ENCODE results near the gene KRTAP12-4. TPM values are rescaled to one million over a fixed set of nuclear protein-coding genes. Genes with fewer than 3 reads are reported as not detected.
"Not testable (repeated sequence)": the region's sequence is repeated elsewhere in the genome, so short reads cannot be mapped to it uniquely, and the experiment has no call there.

The KRTAP12-4 gene
- polyA plus RNA-seq, 3 donors, result not detected

GRCh38 chr21:44615911-44616590, 38.4 kb downstream of the KRTAP12-4 start:
- no peak for DNase-seq (ENCODE audit: extremely low read depth in 1 of 11, low read depth in 9 of 11, low spot score in 4 of 11)

GRCh38 chr21:44615466-44615865, 39.0 kb downstream of the KRTAP12-4 start:
- DNase-seq (ENCODE audit: extremely low read depth in 1 of 11, low read depth in 9 of 11, low spot score in 4 of 11), result no peak

DNA sequence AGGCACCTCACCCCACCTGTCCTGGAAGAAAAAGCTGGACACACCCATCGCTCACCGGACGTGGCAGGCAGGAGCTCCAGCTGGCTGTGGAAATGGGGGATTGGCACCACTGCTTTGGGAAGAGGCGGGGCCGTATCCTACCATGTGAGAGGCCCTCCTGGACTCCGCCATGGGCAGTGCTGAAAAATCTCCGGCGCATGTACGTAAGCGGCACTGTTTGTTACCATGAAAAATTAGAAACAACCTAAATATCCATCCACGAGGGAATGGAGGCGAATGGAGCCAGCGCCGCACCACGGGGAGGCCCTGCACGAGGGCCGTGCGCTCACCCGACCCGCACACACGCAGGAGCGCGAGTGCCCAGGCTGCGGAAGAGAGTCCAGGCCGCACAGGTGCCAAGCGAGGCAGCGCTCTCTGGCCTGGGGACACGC, 39.5 kb downstream of the KRTAP12-4 start:
- DNase-seq (ENCODE audit: extremely low read depth in 1 of 11, low read depth in 9 of 11, low spot score in 4 of 11), result no peak

- DNase-seq (ENCODE audit: extremely low read depth in 1 of 11, low read depth in 9 of 11, low spot score in 4 of 11), result no peak
These were observed 40.3 kb downstream of the KRTAP12-4 start for GRCh38 chr21:44614161-44614631.

- DNase-seq (ENCODE audit: extremely low read depth in 1 of 11, low read depth in 9 of 11, low spot score in 4 of 11), result no peak
These were observed 40.9 kb downstream of the KRTAP12-4 start for GRCh38 chr21:44613386-44614155.

- DNase-seq (ENCODE audit: extremely low read depth in 1 of 11, low read depth in 9 of 11, low spot score in 4 of 11), result no peak
These were observed 41.7 kb downstream of the KRTAP12-4 start for GRCh38 chr21:44612669-44613229.

DNA sequence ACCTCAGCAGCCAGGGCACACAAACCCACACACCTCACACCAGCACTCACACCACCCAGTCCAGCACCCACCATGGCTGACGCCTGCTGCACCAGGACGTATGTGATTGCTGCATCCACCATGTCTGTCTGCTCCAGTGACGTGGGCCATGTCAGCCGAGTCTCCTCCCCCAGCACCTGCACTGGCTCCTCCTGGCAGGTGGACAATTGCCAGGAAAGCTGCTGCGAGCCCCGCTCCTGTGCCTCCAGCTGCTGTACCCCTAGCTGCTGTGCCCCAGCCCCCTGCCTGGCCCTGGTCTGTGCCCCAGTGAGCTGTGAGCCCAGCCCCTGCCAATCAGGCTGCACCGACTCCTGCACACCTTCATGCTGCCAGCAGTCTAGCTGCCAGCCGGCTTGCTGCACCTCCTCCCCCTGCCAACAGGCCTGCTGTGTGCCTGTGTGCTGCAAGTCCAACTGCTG, 42.4 kb downstream of the KRTAP12-4 start, which contains the start of gene KRTAP10-8:
Gene KRTAP10-8 (plus strand): TSS at position 51 of the 458 bp plus-strand sequence. CDS start 22 bp downstream, at position 73.
- no peak for DNase-seq (ENCODE audit: extremely low read depth in 1 of 11, low read depth in 9 of 11, low spot score in 4 of 11)

- no peak for DNase-seq (ENCODE audit: extremely low read depth in 1 of 11, low read depth in 9 of 11, low spot score in 4 of 11)
These were observed 42.9 kb downstream of the KRTAP12-4 start for GRCh38 chr21:44611551-44611950.

DNA sequence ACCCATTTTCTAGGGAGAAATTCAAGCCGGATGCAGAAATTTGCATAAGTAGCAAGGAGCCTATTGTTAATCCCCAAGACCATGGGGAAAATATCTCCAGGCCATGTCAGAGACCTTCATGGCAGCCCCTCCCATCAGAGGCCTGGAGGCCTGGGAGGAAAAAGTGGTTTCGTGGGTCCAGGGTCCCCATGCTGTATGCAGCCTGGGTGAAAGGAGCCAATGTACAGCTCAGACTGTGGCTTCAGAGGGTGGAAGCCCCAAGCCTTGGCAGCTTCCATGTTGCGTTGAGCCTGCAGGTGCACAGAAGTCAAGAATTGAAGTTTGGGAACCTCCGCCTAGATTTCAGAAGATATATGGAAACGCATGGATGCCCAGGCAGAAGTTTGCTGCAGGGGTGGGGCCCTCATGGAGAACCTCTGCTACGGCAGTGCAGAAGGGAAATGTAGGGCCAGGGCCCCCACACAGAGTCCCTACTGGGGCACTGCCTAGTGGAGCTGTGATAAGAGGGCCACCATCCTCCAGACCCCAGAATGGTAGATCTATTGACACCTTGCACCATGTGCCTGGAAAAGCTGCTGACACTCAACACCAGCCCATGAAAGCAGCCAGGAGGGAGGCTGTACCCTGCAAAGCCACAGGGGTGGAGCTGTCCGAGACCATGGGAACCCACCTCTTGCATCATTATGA, 44.2 kb downstream of the KRTAP12-4 start:
- not testable (repeated sequence) for DNase-seq (ENCODE audit: extremely low read depth in 1 of 11, low read depth in 9 of 11, low spot score in 4 of 11)

DNA sequence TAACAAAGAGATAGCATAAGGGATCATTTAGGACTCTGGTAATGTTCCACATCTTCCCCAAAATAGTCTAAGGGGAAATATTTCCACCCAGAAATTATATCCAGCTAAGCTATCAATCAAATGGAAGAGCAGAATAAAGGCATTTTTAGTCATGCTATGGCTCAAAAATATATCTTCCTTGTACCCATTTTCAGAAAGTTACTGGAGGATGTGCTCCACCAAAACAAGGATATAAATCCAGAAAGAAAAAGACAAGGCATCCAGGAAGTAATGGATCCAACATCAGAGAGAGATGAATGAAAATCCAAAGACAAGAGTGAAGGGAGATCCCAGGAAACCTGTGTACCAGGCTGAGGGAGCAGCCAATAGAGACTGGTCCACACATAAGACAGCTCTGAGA, 45.3 kb downstream of the KRTAP12-4 start:
- DNase-seq (ENCODE audit: extremely low read depth in 1 of 11, low read depth in 9 of 11, low spot score in 4 of 11), result no peak

- no peak for DNase-seq (ENCODE audit: extremely low read depth in 1 of 11, low read depth in 9 of 11, low spot score in 4 of 11)
These were observed 48.0 kb downstream of the KRTAP12-4 start for GRCh38 chr21:44606495-44606894.

Other genes starting within 250 kb of the KRTAP12-4 start
- gene LRRC3, start 199.1 kb downstream of the KRTAP12-4 start, polyA plus RNA-seq (ENCODE audit: insufficient read length in 3 of 3), result 1 to 10 TPM; 4.1 to 6.0 (median 5.8) TPM
- not detected for gene KRTAP10-1, start 114.5 kb downstream of the KRTAP12-4 start, polyA plus RNA-seq (ENCODE audit: insufficient read length in 3 of 3)
- not detected for gene KRTAP10-2, start 103.2 kb downstream of the KRTAP12-4 start, polyA plus RNA-seq (ENCODE audit: insufficient read length in 3 of 3)
- gene KRTAP10-3, start 95.9 kb downstream of the KRTAP12-4 start, polyA plus RNA-seq (ENCODE audit: insufficient read length in 3 of 3), result not detected
- not detected for gene KRTAP10-4, start 80.9 kb downstream of the KRTAP12-4 start, polyA plus RNA-seq (ENCODE audit: insufficient read length in 3 of 3)
- not detected for gene KRTAP10-5, start 74.1 kb downstream of the KRTAP12-4 start, polyA plus RNA-seq (ENCODE audit: insufficient read length in 3 of 3)
- not detected for gene KRTAP10-6, start 62.2 kb downstream of the KRTAP12-4 start, polyA plus RNA-seq (ENCODE audit: insufficient read length in 3 of 3)
- not detected for gene KRTAP10-7, start 54.1 kb downstream of the KRTAP12-4 start, polyA plus RNA-seq (ENCODE audit: insufficient read length in 3 of 3)
- not detected for gene KRTAP10-8, start 42.6 kb downstream of the KRTAP12-4 start, polyA plus RNA-seq (ENCODE audit: insufficient read length in 3 of 3)
- gene KRTAP10-9, start 27.6 kb downstream of the KRTAP12-4 start, polyA plus RNA-seq (ENCODE audit: insufficient read length in 3 of 3), result not detected
- gene KRTAP10-10, start 17.3 kb downstream of the KRTAP12-4 start, polyA plus RNA-seq (ENCODE audit: insufficient read length in 3 of 3), result not detected
- not detected for gene KRTAP10-11, start 8.2 kb downstream of the KRTAP12-4 start, polyA plus RNA-seq (ENCODE audit: insufficient read length in 3 of 3)
- not detected for gene KRTAP12-3, start 3.3 kb upstream of the KRTAP12-4 start, polyA plus RNA-seq (ENCODE audit: insufficient read length in 3 of 3)
- not detected for gene KRTAP12-2, start 12.3 kb upstream of the KRTAP12-4 start, polyA plus RNA-seq (ENCODE audit: insufficient read length in 3 of 3)
- not detected for gene KRTAP12-1, start 27.5 kb upstream of the KRTAP12-4 start, polyA plus RNA-seq (ENCODE audit: insufficient read length in 3 of 3)
- gene KRTAP10-12, start 42.5 kb upstream of the KRTAP12-4 start, polyA plus RNA-seq (ENCODE audit: insufficient read length in 3 of 3), result not detected
- gene TSPEAR, start 56.9 kb upstream of the KRTAP12-4 start, polyA plus RNA-seq (ENCODE audit: insufficient read length in 3 of 3), result 1 to 10 TPM in 1 of 3 donors, under 1 TPM in 2; 0.82 to 1.5 (median 0.89) TPM
- 100 to 1,000 TPM in 1 of 3 donors, 10 to 100 TPM in 2; 82.1 to 132 (median 83.4) TPM for gene UBE2G2, start 147.2 kb upstream of the KRTAP12-4 start, polyA plus RNA-seq (ENCODE audit: insufficient read length in 3 of 3)
- 100 to 1,000 TPM in 2 of 3 donors, 10 to 100 TPM in 1; 93.3 to 123 (median 115) TPM for gene SUMO3, start 163.4 kb upstream of the KRTAP12-4 start, polyA plus RNA-seq (ENCODE audit: insufficient read length in 3 of 3)
- 100 to 1,000 TPM; 260 to 299 (median 281) TPM for gene PTTG1IP, start 219.0 kb upstream of the KRTAP12-4 start, polyA plus RNA-seq (ENCODE audit: insufficient read length in 3 of 3)